HCT116 (cell line): ENCODE measurements around the gene GRIA1.

Experiments
- CEBPB ChIP-seq: IDR thresholded peaks from 2 replicates; pipeline ENCODE4 v1.6.1; 2012; ENCODE audit warnings: low read depth
- CTCF ChIP-seq, 3 experiments: fragments of 200-600 bp in 1 of 3; sonication (generic) in 1 of 3; IDR thresholded peaks in 2 of 3; conservative IDR thresholded peaks in 1 of 3; 2 replicates each; pipeline ENCODE4 v1.5.1; 2012 to 2017; ENCODE audit warnings: low read depth in 2 of 3, low read length in 2 of 3, antibody characterized with exemption in 1 of 3, borderline replicate concordance in 1 of 3, control low read depth in 1 of 3, mild to moderate bottlenecking in 1 of 3, mixed read lengths in 1 of 3, mixed run types in 1 of 3, moderate library complexity in 1 of 3; ENCODE audit not compliant: insufficient read depth in 1 of 3
- ELF1 ChIP-seq: IDR thresholded peaks from 2 replicates; pipeline ENCODE4 v1.6.1; 2012; ENCODE audit warnings: low read depth, borderline replicate concordance
- EZH2phosphoT487 ChIP-seq: fragments of 200-600 bp; IDR thresholded peaks from 2 replicates; pipeline ENCODE4 v1.6.1; 2018; ENCODE audit warnings: antibody characterized with exemption, borderline replicate concordance
- POLR2A ChIP-seq: IDR thresholded peaks from 2 replicates; pipeline ENCODE4 v1.7.0; 2011; ENCODE audit warnings: borderline replicate concordance; ENCODE audit not compliant: insufficient read depth, insufficient read length; ENCODE audit errors: extremely low read depth
- POLR2AphosphoS5 ChIP-seq: IDR thresholded peaks from 2 replicates; pipeline ENCODE4 v1.6.1; 2011; ENCODE audit warnings: mild to moderate bottlenecking, low read depth, low read length, moderate library complexity
- RAD21 ChIP-seq: IDR thresholded peaks from 2 replicates; pipeline ENCODE4 v1.6.1; 2012; ENCODE audit warnings: low read depth, mild to moderate bottlenecking
- SRF ChIP-seq: IDR thresholded peaks from 2 replicates; pipeline ENCODE4 v1.6.1; 2012; ENCODE audit warnings: low read depth
- ZFX ChIP-seq: fragments of 450-650 bp; IDR thresholded peaks from 2 replicates; pipeline ENCODE4 v1.6.1; 2017
- ZNF274 ChIP-seq: fragments of 200-500 bp; sonication (Bioruptor generic); IDR thresholded peaks from 2 replicates; pipeline ENCODE4 v1.6.1; 2014; ENCODE audit warnings: mild to moderate bottlenecking, low read depth, low read length, inconsistent platforms
- TF ChIP-seq, protein P1 (sequence below): IDR thresholded peaks from 2 replicates; pipeline ENCODE4 v1.6.1; 2012
- TF ChIP-seq, protein P2 (sequence below): IDR thresholded peaks from 2 replicates; pipeline ENCODE4 v1.6.1; 2012
- TF ChIP-seq, protein P3 (sequence below): IDR thresholded peaks from 2 replicates; pipeline ENCODE4 v1.6.1; 2012; ENCODE audit warnings: low read depth

DNA sequence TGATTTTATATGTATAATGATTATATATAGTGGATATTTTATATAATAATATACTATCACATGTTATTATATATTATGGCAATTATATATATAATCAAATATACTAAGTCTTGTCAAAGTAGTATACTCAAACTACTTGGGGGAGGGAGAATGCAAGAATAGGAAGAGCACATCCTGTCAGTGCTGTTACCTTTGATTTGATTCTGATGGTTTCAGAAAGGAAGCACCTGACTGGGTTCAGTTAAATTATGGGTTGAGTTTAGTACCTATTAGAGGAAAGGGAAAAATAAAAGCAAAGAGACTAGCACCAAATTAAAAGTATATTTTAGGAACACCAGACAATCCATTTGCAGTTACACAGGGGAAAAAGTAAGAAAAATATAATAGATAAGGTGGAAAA, 107.6 kb downstream of the GRIA1 start:
- TF ChIP-seq POLR2A (no peak), POLR2AphosphoS5 (no peak), RAD21 (no peak), CTCF (IDR thresholded peaks at IDR 0.05 in 2 of 3, conservative IDR thresholded peaks at IDR 0.05 in 1 of 3; ENCODE audit: borderline replicate concordance in 1 of 3, insufficient read depth in 1 of 3, low read depth in 2 of 3, low read length in 2 of 3) (no peak), EZH2phosphoT487 (no peak), ZNF274 (no peak), ELF1 (no peak), ZFX (no peak), SRF (no peak), CEBPB (no peak)
- TF ChIP-seq, protein P1, sequence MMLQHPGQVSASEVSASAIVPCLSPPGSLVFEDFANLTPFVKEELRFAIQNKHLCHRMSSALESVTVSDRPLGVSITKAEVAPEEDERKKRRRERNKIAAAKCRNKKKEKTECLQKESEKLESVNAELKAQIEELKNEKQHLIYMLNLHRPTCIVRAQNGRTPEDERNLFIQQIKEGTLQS: no peak
- TF ChIP-seq, protein P2, sequence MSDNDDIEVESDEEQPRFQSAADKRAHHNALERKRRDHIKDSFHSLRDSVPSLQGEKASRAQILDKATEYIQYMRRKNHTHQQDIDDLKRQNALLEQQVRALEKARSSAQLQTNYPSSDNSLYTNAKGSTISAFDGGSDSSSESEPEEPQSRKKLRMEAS: no peak
- TF ChIP-seq, protein P3, sequence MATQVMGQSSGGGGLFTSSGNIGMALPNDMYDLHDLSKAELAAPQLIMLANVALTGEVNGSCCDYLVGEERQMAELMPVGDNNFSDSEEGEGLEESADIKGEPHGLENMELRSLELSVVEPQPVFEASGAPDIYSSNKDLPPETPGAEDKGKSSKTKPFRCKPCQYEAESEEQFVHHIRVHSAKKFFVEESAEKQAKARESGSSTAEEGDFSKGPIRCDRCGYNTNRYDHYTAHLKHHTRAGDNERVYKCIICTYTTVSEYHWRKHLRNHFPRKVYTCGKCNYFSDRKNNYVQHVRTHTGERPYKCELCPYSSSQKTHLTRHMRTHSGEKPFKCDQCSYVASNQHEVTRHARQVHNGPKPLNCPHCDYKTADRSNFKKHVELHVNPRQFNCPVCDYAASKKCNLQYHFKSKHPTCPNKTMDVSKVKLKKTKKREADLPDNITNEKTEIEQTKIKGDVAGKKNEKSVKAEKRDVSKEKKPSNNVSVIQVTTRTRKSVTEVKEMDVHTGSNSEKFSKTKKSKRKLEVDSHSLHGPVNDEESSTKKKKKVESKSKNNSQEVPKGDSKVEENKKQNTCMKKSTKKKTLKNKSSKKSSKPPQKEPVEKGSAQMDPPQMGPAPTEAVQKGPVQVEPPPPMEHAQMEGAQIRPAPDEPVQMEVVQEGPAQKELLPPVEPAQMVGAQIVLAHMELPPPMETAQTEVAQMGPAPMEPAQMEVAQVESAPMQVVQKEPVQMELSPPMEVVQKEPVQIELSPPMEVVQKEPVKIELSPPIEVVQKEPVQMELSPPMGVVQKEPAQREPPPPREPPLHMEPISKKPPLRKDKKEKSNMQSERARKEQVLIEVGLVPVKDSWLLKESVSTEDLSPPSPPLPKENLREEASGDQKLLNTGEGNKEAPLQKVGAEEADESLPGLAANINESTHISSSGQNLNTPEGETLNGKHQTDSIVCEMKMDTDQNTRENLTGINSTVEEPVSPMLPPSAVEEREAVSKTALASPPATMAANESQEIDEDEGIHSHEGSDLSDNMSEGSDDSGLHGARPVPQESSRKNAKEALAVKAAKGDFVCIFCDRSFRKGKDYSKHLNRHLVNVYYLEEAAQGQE: no peak
